ENCODE results near the gene NOC4L. TPM values are rescaled to one million over a fixed set of nuclear protein-coding genes. Genes with fewer than 3 reads are reported as not detected.

NOC4L gene
- total RNA-seq, 1 donor from 2014 or later, result 3.5 TPM

DNA sequence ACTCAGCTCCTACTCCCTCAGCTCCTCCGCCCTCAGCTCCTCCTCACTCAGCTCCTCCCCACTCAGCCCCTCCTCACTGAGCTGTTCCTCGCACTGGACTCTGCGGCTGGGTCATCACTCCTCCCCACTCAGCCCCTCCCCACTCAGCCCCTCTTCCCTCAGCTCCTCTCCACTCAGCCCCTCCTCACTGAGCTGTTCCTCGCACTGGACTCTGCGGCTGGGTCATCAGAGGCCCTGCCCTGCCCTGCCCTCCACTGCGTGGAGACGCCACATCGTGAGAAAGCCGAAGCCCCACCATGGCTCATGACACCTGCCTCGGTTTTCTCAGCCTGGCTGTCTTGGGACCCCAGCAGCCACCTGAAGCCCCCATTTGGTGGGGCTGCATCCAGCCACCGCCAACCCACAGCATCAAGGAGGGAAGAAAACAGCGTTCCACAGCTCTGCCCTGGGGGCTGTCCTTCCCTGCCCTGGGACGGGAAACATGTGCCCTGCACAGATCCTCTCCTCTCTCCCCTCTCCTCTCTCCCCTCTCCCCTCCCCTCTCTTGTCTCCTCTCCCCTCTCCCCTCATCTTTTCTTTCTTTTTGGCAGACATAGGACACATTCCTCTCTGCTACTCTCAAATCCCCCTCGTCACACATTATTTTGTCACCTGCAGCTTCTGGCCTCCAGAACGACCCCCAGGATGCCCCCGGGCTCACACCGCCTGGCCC lies 17.7 kb downstream of the NOC4L start:
- no peaks in the 10 kb centered on the region for H3K79me2 ChIP-seq (ENCODE audit: low read depth)
- H3K4me2 ChIP-seq, result no peak overlapping the region
- no peaks in the 10 kb centered on the region for H3K4me1 ChIP-seq
- peaks cover 4% of the 10 kb centered on the region for H4K20me1 ChIP-seq (ENCODE audit: low read depth)
- no peak for TF ChIP-seq EZH2 (IDR thresholded peaks at IDR 0.05)
- no peak for TF ChIP-seq EZH2phosphoT487 (IDR thresholded peaks at IDR 0.05)
- TF ChIP-seq, protein P1, sequence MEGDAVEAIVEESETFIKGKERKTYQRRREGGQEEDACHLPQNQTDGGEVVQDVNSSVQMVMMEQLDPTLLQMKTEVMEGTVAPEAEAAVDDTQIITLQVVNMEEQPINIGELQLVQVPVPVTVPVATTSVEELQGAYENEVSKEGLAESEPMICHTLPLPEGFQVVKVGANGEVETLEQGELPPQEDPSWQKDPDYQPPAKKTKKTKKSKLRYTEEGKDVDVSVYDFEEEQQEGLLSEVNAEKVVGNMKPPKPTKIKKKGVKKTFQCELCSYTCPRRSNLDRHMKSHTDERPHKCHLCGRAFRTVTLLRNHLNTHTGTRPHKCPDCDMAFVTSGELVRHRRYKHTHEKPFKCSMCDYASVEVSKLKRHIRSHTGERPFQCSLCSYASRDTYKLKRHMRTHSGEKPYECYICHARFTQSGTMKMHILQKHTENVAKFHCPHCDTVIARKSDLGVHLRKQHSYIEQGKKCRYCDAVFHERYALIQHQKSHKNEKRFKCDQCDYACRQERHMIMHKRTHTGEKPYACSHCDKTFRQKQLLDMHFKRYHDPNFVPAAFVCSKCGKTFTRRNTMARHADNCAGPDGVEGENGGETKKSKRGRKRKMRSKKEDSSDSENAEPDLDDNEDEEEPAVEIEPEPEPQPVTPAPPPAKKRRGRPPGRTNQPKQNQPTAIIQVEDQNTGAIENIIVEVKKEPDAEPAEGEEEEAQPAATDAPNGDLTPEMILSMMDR (IDR thresholded peaks at IDR 0.05), result no peak
- no peaks in the 10 kb centered on the region for H3K36me3 ChIP-seq
- no peak overlapping the region for H3K9ac ChIP-seq
- H3K4me3 ChIP-seq, result no peak overlapping the region
- Mint-ChIP-seq H3K36me3 (no peaks in the 10 kb centered on the region), H3K4me3 (no peak overlapping the region), H3K27ac (no peak overlapping the region), H3K27me3 (ENCODE audit: insufficient read depth, low read depth) (peaks cover 10% of the 10 kb centered on the region), H3K9me3 (peaks cover 1% of the 10 kb centered on the region), H3K4me1 (no peaks in the 10 kb centered on the region)
- H3F3A ChIP-seq (ENCODE audit: low read depth), result peaks cover 20% of the 10 kb centered on the region
- H3K27ac ChIP-seq, result no peak overlapping the region
- no peak for DNase-seq (ENCODE audit: low spot score)
- peaks cover 31% of the 10 kb centered on the region for H3K27me3 ChIP-seq
- H2AFZ ChIP-seq (replicated peaks), result no peak overlapping the region
- no peaks in the 10 kb centered on the region for H3K9me3 ChIP-seq (ENCODE audit: low read depth)

DNA sequence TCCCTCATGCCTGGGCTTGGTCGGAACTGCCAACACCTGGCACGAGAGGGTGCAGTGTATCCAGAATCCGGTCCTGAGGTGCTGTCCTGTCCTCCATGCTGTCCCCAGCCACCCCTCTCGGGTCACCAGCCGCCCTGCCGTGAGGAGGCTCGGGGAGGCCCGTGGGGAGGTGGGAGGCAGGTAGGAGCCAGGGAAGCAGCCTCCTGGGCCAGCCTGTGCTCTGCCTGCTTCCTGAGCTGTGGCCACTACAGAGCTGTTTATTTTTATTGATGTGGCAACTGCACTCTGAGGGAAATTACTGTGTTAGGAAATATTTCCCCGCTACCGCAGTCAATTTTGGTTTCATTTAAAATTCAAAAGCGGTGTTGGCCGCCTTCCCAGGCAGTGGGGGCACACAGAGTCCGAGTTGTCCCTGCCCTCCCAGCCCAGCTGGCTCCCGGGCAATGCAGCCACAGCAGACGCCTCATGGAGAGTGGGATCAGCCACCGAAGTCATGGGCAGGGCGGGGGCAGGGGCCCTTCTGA lies 18.3 kb downstream of the NOC4L start:
- H3K79me2 ChIP-seq (ENCODE audit: low read depth), result no peaks in the 10 kb centered on the region
- Mint-ChIP-seq H3K4me1 (no peaks in the 10 kb centered on the region), H3K4me3 (no peak overlapping the region), H3K27ac (no peak overlapping the region), H3K36me3 (no peaks in the 10 kb centered on the region), H3K9me3 (peaks cover 1% of the 10 kb centered on the region), H3K27me3 (ENCODE audit: insufficient read depth, low read depth) (peaks cover 10% of the 10 kb centered on the region)
- H4K20me1 ChIP-seq (ENCODE audit: low read depth), result peaks cover 4% of the 10 kb centered on the region
- no peak overlapping the region for H3K4me3 ChIP-seq
- H3K27ac ChIP-seq, result no peak overlapping the region
- peaks cover 13% of the 10 kb centered on the region for H3F3A ChIP-seq (ENCODE audit: low read depth)
- TF ChIP-seq, protein P1 (IDR thresholded peaks at IDR 0.05), result no peak
- TF ChIP-seq EZH2 (IDR thresholded peaks at IDR 0.05) (no peak), EZH2phosphoT487 (IDR thresholded peaks at IDR 0.05) (no peak)
- no peaks in the 10 kb centered on the region for H3K9me3 ChIP-seq (ENCODE audit: low read depth)
- DNase-seq (ENCODE audit: low spot score), result no peak
- peaks cover 34% of the 10 kb centered on the region for H3K27me3 ChIP-seq
- no peaks in the 10 kb centered on the region for H3K4me1 ChIP-seq
- H3K4me2 ChIP-seq, result no peak overlapping the region
- H3K9ac ChIP-seq, result no peak overlapping the region
- H2AFZ ChIP-seq (replicated peaks), result no peak overlapping the region
- H3K36me3 ChIP-seq, result no peaks in the 10 kb centered on the region

DNA sequence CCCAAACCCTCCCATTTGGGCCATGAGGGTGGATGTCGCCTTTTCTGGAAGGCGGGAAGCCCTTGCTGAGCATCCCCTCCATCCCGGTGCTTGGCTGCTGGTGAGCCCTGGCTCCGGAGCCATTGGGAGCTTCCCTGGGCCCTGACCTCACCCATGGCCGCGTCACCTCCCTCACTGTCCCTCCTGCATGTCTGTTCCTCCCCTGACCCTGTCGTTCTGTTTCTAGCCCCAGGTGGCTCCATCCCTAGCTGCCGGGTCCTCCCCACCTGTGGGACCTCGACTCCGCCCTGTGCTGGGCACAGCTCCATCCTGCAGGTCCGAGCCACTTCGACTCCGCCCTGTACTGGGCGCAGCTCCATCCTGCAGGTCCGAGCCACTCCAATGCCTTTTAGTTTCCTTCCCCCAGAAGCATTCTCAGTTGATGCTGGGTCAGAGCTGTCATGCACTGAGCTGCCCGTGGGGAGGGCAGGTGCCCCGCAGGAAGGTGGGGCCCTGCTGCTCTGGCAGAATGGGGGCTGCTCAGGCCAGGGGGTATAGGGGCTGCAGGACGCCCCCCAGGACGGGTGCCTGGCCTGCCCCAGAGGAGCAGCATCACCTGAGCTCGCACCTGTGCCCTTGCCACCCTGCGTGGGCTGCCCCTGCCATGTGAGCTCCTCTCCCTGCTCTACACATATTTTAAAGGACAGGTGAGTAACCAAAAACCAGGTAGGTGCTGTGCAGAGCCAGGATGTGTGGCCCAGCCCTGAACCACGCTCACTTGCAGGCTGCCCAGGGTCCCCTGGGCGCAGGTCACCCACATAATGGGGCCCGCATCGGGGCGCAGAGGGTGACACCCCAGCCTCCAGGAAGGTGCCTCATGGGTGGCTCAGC lies 19.0 kb downstream of the NOC4L start:
- peaks cover 42% of the 10 kb centered on the region for H3K27me3 ChIP-seq
- H3K36me3 ChIP-seq, result no peaks in the 10 kb centered on the region
- peaks cover 8% of the 10 kb centered on the region for H3F3A ChIP-seq (ENCODE audit: low read depth)
- H3K9ac ChIP-seq, result no peak overlapping the region
- H3K79me2 ChIP-seq (ENCODE audit: low read depth), result no peaks in the 10 kb centered on the region
- H2AFZ ChIP-seq (replicated peaks), result no peak overlapping the region
- H3K27ac ChIP-seq, result no peak overlapping the region
- Mint-ChIP-seq H3K27ac (no peak overlapping the region), H3K36me3 (no peaks in the 10 kb centered on the region), H3K4me1 (no peaks in the 10 kb centered on the region), H3K4me3 (no peak overlapping the region), H3K27me3 (ENCODE audit: insufficient read depth, low read depth) (peaks cover 10% of the 10 kb centered on the region), H3K9me3 (peaks cover 1% of the 10 kb centered on the region)
- DNase-seq (ENCODE audit: low spot score), result no peak
- H3K4me1 ChIP-seq, result no peaks in the 10 kb centered on the region
- H3K4me2 ChIP-seq, result no peak overlapping the region
- no peak overlapping the region for H3K4me3 ChIP-seq
- TF ChIP-seq EZH2 (IDR thresholded peaks at IDR 0.05), result no peak
- no peak for TF ChIP-seq EZH2phosphoT487 (IDR thresholded peaks at IDR 0.05)
- TF ChIP-seq, protein P1 (IDR thresholded peaks at IDR 0.05), result no peak
- H3K9me3 ChIP-seq (ENCODE audit: low read depth), result no peaks in the 10 kb centered on the region
- H4K20me1 ChIP-seq (ENCODE audit: low read depth), result peaks cover 4% of the 10 kb centered on the region

All from neural progenitor cell (in vitro differentiated cells).